ENCODE measurements around the gene ERRFI1. TPM values are rescaled to one million over a fixed set of nuclear protein-coding genes. Genes with fewer than 3 reads are reported as not detected.
"Not testable (repeated sequence)": the region's sequence is repeated elsewhere in the genome, so short reads cannot be mapped to it uniquely, and the experiment has no call there.

ERRFI1 gene
- total RNA-seq, 1 donor from 2014 or later, result 62.3 TPM

- no peak for DNase-seq (ENCODE audit: low spot score)
Measured at GRCh38 chr1:7971024-7971423, 55.1 kb downstream of the ERRFI1 start.

GRCh38 chr1:7970246-7970645, 55.9 kb downstream of the ERRFI1 start:
- DNase-seq (ENCODE audit: low spot score), result no peak

GRCh38 chr1:7967651-7968050, 58.5 kb downstream of the ERRFI1 start:
- DNase-seq (ENCODE audit: low spot score), result no peak

DNA sequence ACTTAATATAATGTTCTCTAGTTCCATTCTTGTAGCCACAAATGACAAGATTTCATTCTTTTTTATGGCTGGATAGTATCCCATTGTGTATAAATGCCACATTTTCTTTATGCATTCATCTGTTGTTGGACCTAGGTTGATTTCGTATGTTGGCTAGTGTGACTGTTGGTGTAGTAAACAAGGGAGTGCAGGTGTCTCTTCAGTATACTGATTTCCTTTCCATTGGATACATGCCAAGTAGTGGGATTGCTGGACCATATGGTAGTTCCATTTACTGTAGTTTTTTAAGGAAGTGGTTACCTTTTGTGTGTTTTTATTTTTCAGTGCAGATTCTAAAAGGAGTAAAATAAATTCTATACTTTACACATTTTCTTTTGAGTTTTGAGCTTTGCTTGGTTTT, 58.9 kb downstream of the ERRFI1 start:
- DNase-seq (ENCODE audit: low spot score), result no peak

DNA sequence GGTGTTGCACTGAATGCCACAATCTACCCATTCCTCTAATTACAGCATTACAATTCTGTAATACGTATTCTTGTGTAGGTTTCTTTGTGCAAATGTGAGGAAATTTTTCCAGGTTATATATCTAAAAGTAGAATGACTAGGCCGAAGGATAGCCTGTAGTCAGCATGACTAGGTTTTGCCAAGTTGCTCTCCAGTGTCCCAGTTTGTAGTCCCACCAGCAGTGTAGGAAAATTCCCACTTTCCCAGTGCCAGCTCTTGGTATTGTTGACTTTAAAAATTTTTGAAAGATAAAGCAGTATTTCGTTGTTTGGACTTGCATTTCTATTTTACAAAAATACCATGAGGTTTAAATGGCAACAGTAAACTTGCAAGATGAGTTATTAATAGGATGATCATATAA, 61.6 kb downstream of the ERRFI1 start:
- no peak for DNase-seq (ENCODE audit: low spot score)

DNA sequence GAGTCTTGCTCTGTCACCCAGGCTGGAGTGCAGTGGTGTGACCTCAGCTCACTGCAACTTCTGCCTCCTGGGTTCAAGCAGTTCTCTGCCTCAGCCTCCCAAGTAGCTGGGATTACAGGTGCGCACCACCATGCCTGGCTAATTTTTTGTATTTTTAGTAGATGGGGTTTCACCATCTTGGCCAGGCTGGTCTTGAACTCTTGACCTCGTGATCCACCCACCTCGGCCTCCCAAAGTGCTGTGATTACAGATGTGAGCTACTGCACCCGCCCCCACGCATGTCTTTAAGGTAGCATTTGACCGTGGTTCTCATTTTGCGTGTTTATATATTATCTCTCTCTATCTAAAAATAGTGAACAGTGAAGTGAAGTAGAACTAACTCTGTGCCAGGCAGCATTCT, 62.3 kb downstream of the ERRFI1 start:
- not testable (repeated sequence) for DNase-seq (ENCODE audit: low spot score)

- DNase-seq (ENCODE audit: low spot score), result not testable (repeated sequence)
Measured at GRCh38 chr1:7963378-7963730, 62.8 kb downstream of the ERRFI1 start.

GRCh38 chr1:7962636-7963377, 63.3 kb downstream of the ERRFI1 start:
- no peak for DNase-seq (ENCODE audit: low spot score)

DNA sequence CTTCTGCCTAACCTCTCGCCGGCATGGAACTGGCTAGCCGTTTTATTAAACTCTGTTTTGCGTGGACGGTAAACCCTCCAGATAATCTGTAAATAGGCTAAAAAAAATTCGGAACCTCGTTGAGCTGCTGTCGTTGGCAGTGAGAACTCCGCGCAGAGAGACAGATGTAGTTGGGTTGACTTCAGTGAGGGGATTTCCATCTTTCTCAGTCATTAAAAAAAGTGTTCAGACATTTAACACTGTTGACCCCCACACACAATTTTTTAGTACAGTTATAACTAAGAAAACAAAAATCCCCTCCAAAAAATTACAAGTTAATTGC, 64.1 kb downstream of the ERRFI1 start:
- no peak for DNase-seq (ENCODE audit: low spot score)

Other genes starting within 250 kb of the ERRFI1 start
- 33.3 TPM for gene PER3, start 242.0 kb downstream of the ERRFI1 start, total RNA-seq
- not detected for gene UTS2, start 173.2 kb downstream of the ERRFI1 start, total RNA-seq
- 0.18 TPM for gene TNFRSF9, start 85.5 kb downstream of the ERRFI1 start, total RNA-seq
- 271 TPM for gene PARK7, start 64.6 kb downstream of the ERRFI1 start, total RNA-seq